HG03342 (cell line): ENCODE data around the gene BPGM.
"Not testable (repeated sequence)": the region's sequence is repeated elsewhere in the genome, so short reads cannot be mapped to it uniquely, and the experiment has no call there.

ENCODE experiments used
- ATAC-seq: cut with Tn5 transposase; IDR thresholded peaks from one replicate; pipeline ENCODE4 v1.9.1; 2021; ENCODE audit warnings: mild to moderate bottlenecking, moderate library complexity; ENCODE audit not compliant: unreplicated experiment

BPGM gene

GRCh38 chr7:134630893-134631292 lies 15.8 kb upstream of the BPGM start:
- no peak for ATAC-seq

DNA sequence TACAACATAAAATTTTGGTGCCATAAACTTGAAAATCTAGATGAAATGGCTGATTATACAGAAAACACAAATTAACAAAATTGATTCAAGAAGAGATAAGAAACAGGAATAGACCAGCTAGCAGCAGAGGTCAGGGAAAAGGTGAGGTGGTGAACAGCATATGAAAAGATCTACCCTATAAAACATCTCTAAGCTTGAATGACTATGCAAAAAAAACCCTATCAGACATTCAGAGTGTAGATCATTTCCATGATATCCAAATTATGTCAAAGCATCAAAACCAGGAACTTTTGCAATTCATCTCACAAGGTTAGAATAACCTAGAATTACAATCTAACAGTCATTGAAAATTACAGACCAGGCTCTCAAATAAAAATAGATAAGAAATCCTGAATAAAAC lies 14.6 kb upstream of the BPGM start:
- ATAC-seq = no peak

- peak; percentile 61 for ATAC-seq
Measured at GRCh38 chr7:134632937-134633540, 13.6 kb upstream of the BPGM start.

DNA sequence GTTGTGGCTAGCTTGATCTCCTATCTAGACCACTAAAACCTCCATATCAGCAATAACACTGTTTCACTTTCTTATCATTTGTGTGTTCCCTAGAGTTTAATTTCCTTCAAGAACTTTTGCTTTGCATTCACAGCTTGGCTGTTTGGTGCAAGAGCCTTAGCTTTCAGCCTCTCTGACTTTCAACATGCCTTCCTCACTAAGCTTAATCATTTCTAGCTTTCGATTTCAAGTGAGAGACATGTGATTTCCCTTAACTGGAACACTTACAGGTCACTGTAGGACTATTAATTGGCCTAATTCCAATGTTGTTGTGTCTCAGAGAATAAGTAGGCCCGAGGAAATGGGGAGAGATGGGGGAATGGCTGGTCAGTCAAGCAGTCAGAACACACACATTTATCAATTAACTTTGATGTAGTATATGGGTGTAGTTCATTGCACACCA lies 10.6 kb upstream of the BPGM start:
- ATAC-seq = peak; percentile 80

GRCh38 chr7:134637441-134637840 lies 9.2 kb upstream of the BPGM start:
- ATAC-seq = no peak

GRCh38 chr7:134637934-134638719 lies 8.5 kb upstream of the BPGM start:
- ATAC-seq = no peak

- ATAC-seq = no peak
Measured at GRCh38 chr7:134639061-134639460, 7.6 kb upstream of the BPGM start.

- no peak for ATAC-seq
Measured at GRCh38 chr7:134639683-134640279, 6.9 kb upstream of the BPGM start.

- ATAC-seq = no peak
Measured at GRCh38 chr7:134640842-134641715, 5.6 kb upstream of the BPGM start.

GRCh38 chr7:134641981-134642380 lies 4.7 kb upstream of the BPGM start:
- ATAC-seq = not testable (repeated sequence)

DNA sequence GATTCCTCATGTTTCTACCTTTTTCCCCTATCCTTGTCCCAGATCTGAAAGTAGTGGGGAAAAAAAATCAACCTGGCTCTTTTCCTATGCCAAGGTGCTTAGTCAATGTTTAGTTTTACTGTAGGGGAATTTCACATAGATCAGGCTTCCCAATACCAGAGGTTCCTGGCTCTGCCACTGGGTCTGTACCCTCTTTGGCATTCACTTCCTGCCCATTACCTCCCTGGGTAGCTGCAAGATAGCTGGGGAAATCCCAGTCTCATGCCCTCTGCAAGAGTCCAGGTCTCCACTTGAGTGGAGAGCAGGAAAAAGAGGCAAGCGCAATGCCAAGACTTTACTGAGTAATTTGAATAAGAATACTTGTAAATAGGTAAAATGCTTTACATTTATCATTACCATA lies 3.5 kb upstream of the BPGM start:
- ATAC-seq = no peak

- no peak for ATAC-seq
Measured at GRCh38 chr7:134645478-134645877, 1.2 kb upstream of the BPGM start.

DNA sequence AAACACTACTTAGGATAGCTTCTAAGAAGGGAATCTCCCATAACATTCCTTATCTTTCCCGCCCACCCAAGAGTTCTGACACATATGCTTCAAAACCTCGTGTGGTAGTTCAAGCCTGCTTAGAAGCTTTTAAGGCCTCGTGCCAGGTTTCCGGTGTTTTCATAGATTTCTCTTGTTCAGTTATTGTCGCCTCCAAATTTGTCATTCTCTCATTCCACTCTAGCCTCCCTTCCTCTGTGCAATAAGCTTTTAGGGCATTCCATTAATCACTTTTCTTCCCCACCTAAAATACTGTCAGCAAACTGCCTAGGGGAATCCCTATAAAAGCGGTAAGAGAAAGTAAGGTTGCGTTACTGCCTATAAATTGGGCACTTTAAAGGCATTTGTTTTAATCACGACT lies 718 bp upstream of the BPGM start:
- ATAC-seq = no peak

- ATAC-seq = no peak
Measured at GRCh38 chr7:134648456-134648855, 1.8 kb downstream of the BPGM start.

- ATAC-seq = no peak
Measured at GRCh38 chr7:134649226-134649775, 2.6 kb downstream of the BPGM start.

DNA sequence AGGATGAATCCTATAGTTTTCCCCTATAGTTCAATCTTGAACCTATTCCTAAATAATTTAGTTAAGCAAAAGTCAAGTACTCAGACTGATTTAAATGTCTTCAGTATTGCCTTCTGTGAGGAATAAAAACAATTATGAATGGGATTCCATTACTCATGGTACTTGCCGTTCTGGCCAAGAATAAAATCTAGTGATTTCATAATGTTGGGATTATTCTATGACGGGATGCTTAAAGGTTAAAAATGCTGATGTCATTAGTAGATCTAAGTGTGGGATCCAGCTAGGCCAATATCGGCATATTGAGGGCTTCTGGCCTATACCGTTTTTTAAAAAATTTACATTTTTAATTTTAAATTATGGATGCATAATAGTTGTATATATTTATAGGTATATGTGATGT lies 5.3 kb downstream of the BPGM start:
- no peak for ATAC-seq

GRCh38 chr7:134654104-134654775 lies 7.6 kb downstream of the BPGM start:
- no peak for ATAC-seq

GRCh38 chr7:134657526-134657925 lies 10.9 kb downstream of the BPGM start:
- no peak for ATAC-seq

DNA sequence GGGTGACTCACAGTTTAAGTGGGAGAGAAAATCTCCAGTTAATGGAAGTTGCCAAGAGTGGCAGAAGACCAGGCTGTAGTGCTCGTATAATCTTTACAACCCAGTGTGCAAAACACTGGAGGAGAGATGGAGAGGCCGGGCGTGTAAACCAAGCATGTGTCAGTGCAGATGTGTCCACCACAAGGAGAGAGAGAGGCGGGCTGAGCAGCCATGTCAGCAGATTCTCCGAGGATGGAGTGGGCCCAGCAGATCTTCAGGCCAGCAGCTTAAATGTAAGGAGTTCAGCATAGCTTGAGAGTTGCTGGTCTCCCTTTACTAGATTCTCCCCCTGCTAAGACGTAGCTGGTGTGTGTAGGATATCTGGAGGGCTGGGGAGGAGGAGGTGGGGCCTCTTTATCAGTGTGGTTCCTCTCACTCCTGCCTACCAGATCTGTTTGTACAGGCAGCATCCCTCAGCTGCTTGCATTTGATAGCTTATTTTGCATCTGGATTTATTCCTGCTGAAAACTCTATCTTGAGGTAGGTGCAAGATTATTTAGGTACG lies 13.7 kb downstream of the BPGM start:
- ATAC-seq = no peak

DNA sequence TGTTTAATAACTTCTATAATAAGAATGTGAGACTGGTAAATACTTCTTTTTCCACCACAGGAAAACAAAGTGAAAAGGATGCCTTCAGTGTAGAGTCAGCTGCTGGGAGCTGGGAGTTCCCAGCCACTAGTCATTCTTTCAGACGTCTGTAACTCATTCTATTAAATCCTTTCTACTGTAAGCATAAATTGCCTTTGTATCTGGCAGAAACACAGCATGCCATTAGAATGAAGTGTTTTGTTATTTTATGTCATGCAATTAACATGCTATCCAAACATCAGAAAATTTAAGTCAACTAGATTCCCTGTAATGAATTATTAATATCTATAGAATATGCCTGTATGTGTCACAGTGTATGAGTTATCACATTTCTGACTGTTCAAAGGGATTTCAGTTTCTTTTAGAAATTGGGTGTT lies 14.3 kb downstream of the BPGM start:
- ATAC-seq = no peak
